Activated CD4-positive, alpha-beta memory T cell treated with anti-CD3 and anti-CD28 coated beads for 36 hours (primary cell): ENCODE results near the gene RBAK. TPM values are rescaled to one million over a fixed set of nuclear protein-coding genes. Genes with fewer than 3 reads are reported as not detected.
"Not testable (repeated sequence)": the region's sequence is repeated elsewhere in the genome, so short reads cannot be mapped to it uniquely, and the experiment has no call there.

Experiments used
- CTCF ChIA-PET: fragments of 350-600 bp; sonication (Branson Sonifier 250); formaldehyde crosslinking; loops from one replicate; lab custom pipeline; 2021; ENCODE audit warnings: antibody characterized with exemption, inconsistent platforms; lab: Charles Lee
- POLR2A ChIA-PET: fragments of 350-600 bp; sonication (Branson Sonifier 250); formaldehyde crosslinking; loops from one replicate; lab custom pipeline; 2021; ENCODE audit warnings: antibody characterized with exemption; lab: Charles Lee
- DNase-seq: peaks from one replicate; pipeline ENCODE4 v3.0.0-alpha.2; 2020
- H3K27ac Mint-ChIP-seq: one replicate; pipeline ENCODE4 v1.8.0; 2021; ENCODE audit warnings: mixed read lengths
- H3K27me3 Mint-ChIP-seq: one replicate; pipeline ENCODE4 v1.8.0; 2021; ENCODE audit warnings: mixed read lengths
- H3K36me3 Mint-ChIP-seq: one replicate; pipeline ENCODE4 v1.8.0; 2021; ENCODE audit warnings: mixed read lengths
- H3K4me1 Mint-ChIP-seq: one replicate; pipeline ENCODE4 v1.8.0; 2021; ENCODE audit warnings: low read depth, mixed read lengths
- H3K4me3 Mint-ChIP-seq: one replicate; pipeline ENCODE4 v1.8.0; 2021; ENCODE audit warnings: mild to moderate bottlenecking, mixed read lengths
- H3K9me3 Mint-ChIP-seq: one replicate; pipeline ENCODE4 v1.8.0; 2021; ENCODE audit warnings: mixed read lengths
- intact Hi-C: fragments of 100-400 bp; cut with micrococcal nuclease; formaldehyde crosslinking; loops from one replicate; pipeline ENCODE4 v1.15.1; 2023
- total RNA-seq, 2 experiments: library from RNA; stranded (reverse); gene quantifications; one replicate each; pipeline ENCODE4 v1.2.3, GENCODE V29; 2021

Gene RBAK
- total RNA-seq = 1 to 10 TPM; 9.0 to 9.1 TPM

GRCh38 chr7:5045558-5046396 is at the start of gene RBAK:
TSS of gene RBAK (plus strand) at chr7:5045860. CDS start at chr7:5048077, 2,217 bp downstream.
- Mint-ChIP-seq H3K4me1 (peaks cover 33% of the 10 kb centered on the region), H3K27me3 (no peaks in the 10 kb centered on the region), H3K4me3 (peak within 1 kb of the TSS; percentile 92), H3K36me3 (peaks cover 29% of the 10 kb centered on the region), H3K9me3 (peaks cover 7% of the 10 kb centered on the region), H3K27ac (peak within 1 kb of the TSS; percentile 74)
- ChIA-PET CTCF (interaction anchor here (1.4 kb wide), 1 partner anchor 72 kb away, joined by 4 read pairs; no protein-coding TSS in a partner anchor), POLR2A (no interaction called here)
- DNase-seq = peak; percentile 92
- intact Hi-C loops = loop anchor here (1.0 kb wide), 1 partner anchor 71 kb away; no protein-coding TSS in a partner anchor

- Mint-ChIP-seq H3K27ac (no peak overlapping the region), H3K27me3 (no peaks in the 10 kb centered on the region), H3K36me3 (peaks cover 22% of the 10 kb centered on the region), H3K9me3 (no peaks in the 10 kb centered on the region), H3K4me1 (peaks cover 13% of the 10 kb centered on the region), H3K4me3 (no peak overlapping the region)
- DNase-seq = no peak
- ChIA-PET POLR2A (no interaction called here), CTCF (no interaction called here)
- intact Hi-C loops = no loop called here
These were observed 48.9 kb upstream of the RBAK start for GRCh38 chr7:4996696-4997222.

GRCh38 chr7:4998244-4998643 is 47.4 kb upstream of the RBAK start:
- no peak for DNase-seq
- intact Hi-C loops = no loop called here
- no peak overlapping the region for H3K27ac Mint-ChIP-seq
- peaks cover 13% of the 10 kb centered on the region for H3K4me1 Mint-ChIP-seq
- peaks cover 23% of the 10 kb centered on the region for H3K36me3 Mint-ChIP-seq
- no peak overlapping the region for H3K4me3 Mint-ChIP-seq
- no peaks in the 10 kb centered on the region for H3K9me3 Mint-ChIP-seq
- ChIA-PET POLR2A (interaction anchor here (1.1 kb wide), 1 partner anchor 224 kb away, joined by 3 read pairs; no protein-coding TSS in a partner anchor), CTCF (interaction anchor here (1.5 kb wide), 1 partner anchor 24 kb away, joined by 5 read pairs; no protein-coding TSS in a partner anchor)
- no peaks in the 10 kb centered on the region for H3K27me3 Mint-ChIP-seq

- intact Hi-C loops = no loop called here
- Mint-ChIP-seq H3K9me3 (no peaks in the 10 kb centered on the region), H3K27ac (peak overlapping the region; percentile 10), H3K27me3 (no peaks in the 10 kb centered on the region), H3K4me1 (peaks cover 13% of the 10 kb centered on the region), H3K36me3 (peaks cover 27% of the 10 kb centered on the region), H3K4me3 (no peak overlapping the region)
- ChIA-PET CTCF (interaction anchor here (1.5 kb wide), 1 partner anchor 25 kb away, joined by 5 read pairs; no protein-coding TSS in a partner anchor), POLR2A (interaction anchor here (1.1 kb wide), 1 partner anchor 224 kb away, joined by 3 read pairs; no protein-coding TSS in a partner anchor)
- DNase-seq = peak; percentile 25
These were observed 46.8 kb upstream of the RBAK start for GRCh38 chr7:4998910-4999309.

GRCh38 chr7:4999369-4999950 is 46.2 kb upstream of the RBAK start:
- ChIA-PET POLR2A (no interaction called here), CTCF (interaction anchor here (1.2 to 1.5 kb wide), 2 partner anchors 25 to 116 kb away, joined by 4 to 5 read pairs; partner anchors contain the start of gene RADIL)
- H3K4me3 Mint-ChIP-seq = no peak overlapping the region
- peaks cover 30% of the 10 kb centered on the region for H3K36me3 Mint-ChIP-seq
- no peaks in the 10 kb centered on the region for H3K9me3 Mint-ChIP-seq
- peak overlapping the region; percentile 10 for H3K27ac Mint-ChIP-seq
- intact Hi-C loops = no loop called here
- no peaks in the 10 kb centered on the region for H3K27me3 Mint-ChIP-seq
- peaks cover 13% of the 10 kb centered on the region for H3K4me1 Mint-ChIP-seq
- DNase-seq = no peak

- ChIA-PET POLR2A (no interaction called here), CTCF (interaction anchor here (1.1 kb wide), 1 partner anchor 27 kb away, joined by 4 read pairs; no protein-coding TSS in a partner anchor)
- no peaks in the 10 kb centered on the region for H3K9me3 Mint-ChIP-seq
- H3K36me3 Mint-ChIP-seq = peaks cover 28% of the 10 kb centered on the region
- H3K27me3 Mint-ChIP-seq = no peaks in the 10 kb centered on the region
- DNase-seq = no peak
- intact Hi-C loops = no loop called here
- no peak overlapping the region for H3K27ac Mint-ChIP-seq
- no peak overlapping the region for H3K4me3 Mint-ChIP-seq
- peaks cover 13% of the 10 kb centered on the region for H3K4me1 Mint-ChIP-seq
These were observed 44.7 kb upstream of the RBAK start for GRCh38 chr7:5001003-5001402.

- Mint-ChIP-seq H3K27ac (no peak overlapping the region), H3K27me3 (no peaks in the 10 kb centered on the region)
- POLR2A ChIA-PET = no interaction called here
These were observed 43.7 kb upstream of the RBAK start for GRCh38 chr7:5001911-5002310.

GRCh38 chr7:5005066-5005465 is 40.6 kb upstream of the RBAK start:
- Mint-ChIP-seq H3K27ac (no peak overlapping the region), H3K9me3 (peaks cover 5% of the 10 kb centered on the region), H3K36me3 (peaks cover 41% of the 10 kb centered on the region), H3K4me1 (no peaks in the 10 kb centered on the region), H3K4me3 (no peak overlapping the region), H3K27me3 (no peaks in the 10 kb centered on the region)
- no peak for DNase-seq
- CTCF ChIA-PET = no interaction called here
- intact Hi-C loops = no loop called here
- POLR2A ChIA-PET = no interaction called here

More at GRCh38 chr7:5001911-5002310, 43.7 kb upstream of the RBAK start:
- Mint-ChIP-seq H3K36me3 (peaks cover 28% of the 10 kb centered on the region), H3K9me3 (no peaks in the 10 kb centered on the region), H3K4me1 (peaks cover 13% of the 10 kb centered on the region), H3K4me3 (no peak overlapping the region)
- CTCF ChIA-PET = no interaction called here
- no peak for DNase-seq
- intact Hi-C loops = no loop called here

- Mint-ChIP-seq H3K9me3 (peaks cover 9% of the 10 kb centered on the region), H3K4me3 (no peak overlapping the region), H3K4me1 (no peaks in the 10 kb centered on the region), H3K27me3 (no peaks in the 10 kb centered on the region), H3K27ac (no peak overlapping the region), H3K36me3 (peaks cover 31% of the 10 kb centered on the region)
- CTCF ChIA-PET = no interaction called here
- no peak for DNase-seq
- intact Hi-C loops = no loop called here
- POLR2A ChIA-PET = no interaction called here
These were observed 32.7 kb upstream of the RBAK start for GRCh38 chr7:5012985-5013384.

- intact Hi-C loops = not testable (repeated sequence)
These were observed 29.7 kb upstream of the RBAK start for GRCh38 chr7:5015936-5016335.

GRCh38 chr7:5017626-5018025 is 28.0 kb upstream of the RBAK start:
- H3K4me1 Mint-ChIP-seq, H3K27ac Mint-ChIP-seq, H3K4me3 Mint-ChIP-seq, H3K27me3 Mint-ChIP-seq, POLR2A ChIA-PET, CTCF ChIA-PET, DNase-seq, intact Hi-C loops, H3K9me3 Mint-ChIP-seq: not testable (repeated sequence)
- H3K36me3 Mint-ChIP-seq = peaks cover 30% of the 10 kb centered on the region

More at GRCh38 chr7:5015936-5016335, 29.7 kb upstream of the RBAK start:
- H3K4me3 Mint-ChIP-seq, CTCF ChIA-PET, H3K9me3 Mint-ChIP-seq, DNase-seq, H3K27ac Mint-ChIP-seq, H3K4me1 Mint-ChIP-seq, H3K27me3 Mint-ChIP-seq, POLR2A ChIA-PET: not testable (repeated sequence)
- H3K36me3 Mint-ChIP-seq = peaks cover 26% of the 10 kb centered on the region

- no peaks in the 10 kb centered on the region for H3K27me3 Mint-ChIP-seq
- intact Hi-C loops = no loop called here
- POLR2A ChIA-PET = no interaction called here
- H3K9me3 Mint-ChIP-seq = peaks cover 10% of the 10 kb centered on the region
- H3K36me3 Mint-ChIP-seq = peaks cover 39% of the 10 kb centered on the region
- no peak overlapping the region for H3K4me3 Mint-ChIP-seq
- peaks cover 2% of the 10 kb centered on the region for H3K4me1 Mint-ChIP-seq
- CTCF ChIA-PET = no interaction called here
- no peak overlapping the region for H3K27ac Mint-ChIP-seq
- no peak for DNase-seq
These were observed 25.6 kb upstream of the RBAK start for GRCh38 chr7:5020098-5020497.
